Mesendoderm (in vitro differentiated cells): ENCODE results near the gene TBXAS1.

Experiments
- DNase-seq: peaks from one replicate; pipeline ENCODE4 v3.0.0; 2013
- H2AK5ac ChIP-seq: 2 replicates; pipeline ENCODE4 v1.6.1; 2013; ENCODE audit warnings: low read length, inconsistent platforms
- H2BK120ac ChIP-seq: 2 replicates; pipeline ENCODE4 v1.6.1; 2013; ENCODE audit warnings: low read depth, mild to moderate bottlenecking, low read length, moderate library complexity, mixed read lengths
- H2BK15ac ChIP-seq: replicated peaks from 2 replicates; pipeline ENCODE4 v1.6.1; 2013; ENCODE audit warnings: low read depth, mild to moderate bottlenecking, moderate library complexity
- H2BK5ac ChIP-seq: 2 replicates; pipeline ENCODE4 v1.6.1; 2013; ENCODE audit warnings: low read length, inconsistent platforms
- H3K18ac ChIP-seq: 2 replicates; pipeline ENCODE4 v1.6.1; 2013; ENCODE audit warnings: mild to moderate bottlenecking, low read length, mixed read lengths
- H3K23ac ChIP-seq: one replicate; pipeline ENCODE4 v1.6.1; 2013; ENCODE audit warnings: low read length
- H3K27ac ChIP-seq: 2 replicates; pipeline ENCODE4 v1.5.1; 2013; ENCODE audit warnings: low read depth, mild to moderate bottlenecking, inconsistent platforms, low read length, moderate library complexity
- H3K27me3 ChIP-seq: 2 replicates; pipeline ENCODE4 v1.6.1; 2013; ENCODE audit warnings: low read length, control low read depth, mild to moderate bottlenecking, inconsistent platforms; ENCODE audit not compliant: insufficient read depth, poor library complexity
- H3K36me3 ChIP-seq: 2 replicates; pipeline ENCODE4 v1.6.1; 2013; ENCODE audit warnings: low read length, inconsistent platforms; ENCODE audit not compliant: control insufficient read depth, insufficient read depth
- H3K4ac ChIP-seq: one replicate; pipeline ENCODE4 v1.6.1; 2013; ENCODE audit warnings: low read depth, mild to moderate bottlenecking, low read length, moderate library complexity
- H3K4me1 ChIP-seq: 2 replicates; pipeline ENCODE4 v1.6.1; 2013; ENCODE audit warnings: low read depth, low read length, inconsistent platforms; ENCODE audit not compliant: control insufficient read depth
- H3K4me2 ChIP-seq: 2 replicates; pipeline ENCODE4 v1.6.1; 2013; ENCODE audit warnings: low read length
- H3K4me3 ChIP-seq: 2 replicates; pipeline ENCODE4 v1.5.1; 2013; ENCODE audit warnings: mild to moderate bottlenecking, low read length
- H3K56ac ChIP-seq: one replicate; pipeline ENCODE4 v1.6.1; 2013; ENCODE audit warnings: low read length
- H3K79me1 ChIP-seq: 2 replicates; pipeline ENCODE4 v1.6.1; 2013; ENCODE audit warnings: low read length, inconsistent platforms
- H3K79me2 ChIP-seq: 2 replicates; pipeline ENCODE4 v1.6.1; 2013; ENCODE audit warnings: mild to moderate bottlenecking, low read length; ENCODE audit not compliant: control insufficient read depth, insufficient read depth
- H3K9ac ChIP-seq: 2 replicates; pipeline ENCODE4 v1.6.1; 2013; ENCODE audit warnings: low read length, inconsistent platforms
- H4K5ac ChIP-seq: one replicate; pipeline ENCODE4 v1.6.1; 2013; ENCODE audit warnings: low read length
- H4K8ac ChIP-seq: one replicate; pipeline ENCODE4 v1.6.1; 2013; ENCODE audit warnings: low read depth, mild to moderate bottlenecking, control low read depth, low read length, moderate library complexity
- WGBS: extraction: QIAGEN DNeasy Blood & Tissue Kit; methylation state at CpG from one replicate; pipeline ENCODE4 v1.1.7; 2013; ENCODE audit warnings: low lambda C conversion rate, missing lambda C conversion rate; ENCODE audit not compliant: insufficient coverage; ENCODE audit errors: extremely low coverage; 5-methylcytosine and 5-hydroxymethylcytosine counted together

The TBXAS1 gene

DNA sequence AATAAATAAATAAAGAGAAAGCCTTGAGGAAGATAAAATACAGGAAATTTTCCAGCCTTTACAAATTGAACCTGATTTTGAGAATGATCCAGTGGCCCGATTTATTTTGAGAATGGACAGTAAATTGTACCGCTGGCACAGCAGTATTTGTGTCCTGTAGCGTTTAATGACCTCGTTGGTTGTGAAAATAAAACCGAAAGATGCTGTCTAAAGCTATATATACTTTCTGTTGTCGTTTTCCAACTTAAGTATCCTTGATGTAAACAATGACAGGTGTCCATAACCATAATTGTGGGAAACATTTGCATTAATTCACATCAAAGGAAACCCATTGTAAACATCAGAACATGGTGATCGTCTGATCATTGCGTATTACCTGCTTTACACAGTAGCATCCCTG, 38.8 kb downstream of the TBXAS1 start:
- Histone ChIP-seq H2BK120ac (no peak overlapping the region), H4K8ac (no peak overlapping the region), H4K5ac (no peak overlapping the region), H3K4me2 (no peak overlapping the region), H3K9ac (no peak overlapping the region), H3K4ac (no peak overlapping the region), H2AK5ac (no peak overlapping the region), H3K18ac (no peak overlapping the region), H3K56ac (no peak overlapping the region), H3K79me2 (no peaks in the 10 kb centered on the region), H3K27me3 (no peaks in the 10 kb centered on the region), H3K27ac (no peak overlapping the region), H2BK5ac (no peak overlapping the region), H3K4me1 (no peaks in the 10 kb centered on the region), H2BK15ac (no peak overlapping the region), H3K36me3 (no peaks in the 10 kb centered on the region), H3K23ac (no peak overlapping the region), H3K79me1 (no peaks in the 10 kb centered on the region), H3K4me3 (no peak overlapping the region)
- WGBS = no CpG with 5 or more reads among the region's 8 CpGs
- DNase-seq = no peak

DNA sequence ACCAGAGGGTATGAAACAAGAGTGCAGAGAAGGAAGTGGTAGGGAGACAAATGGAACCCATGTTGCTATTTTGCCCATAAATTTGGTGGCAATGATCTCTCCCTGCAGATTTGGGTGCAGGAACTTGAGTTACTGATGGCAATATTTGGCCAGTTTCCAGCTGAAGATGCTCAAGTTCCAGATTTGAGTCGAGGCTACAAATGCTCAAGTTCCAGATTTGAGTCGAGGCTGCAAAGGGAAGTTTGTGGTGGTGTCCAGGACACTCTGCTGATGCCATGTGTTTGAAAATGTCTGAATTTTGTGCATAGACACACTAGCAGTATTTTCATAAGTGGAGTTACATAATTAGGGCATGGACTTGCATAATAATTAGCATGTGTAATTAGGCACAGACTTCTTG, 40.8 kb downstream of the TBXAS1 start:
- Histone ChIP-seq H3K79me1 (no peaks in the 10 kb centered on the region), H4K5ac (no peak overlapping the region), H3K18ac (no peak overlapping the region), H2BK5ac (no peak overlapping the region), H3K27ac (no peak overlapping the region), H3K4me2 (no peak overlapping the region), H3K9ac (no peak overlapping the region), H3K56ac (no peak overlapping the region), H3K79me2 (no peaks in the 10 kb centered on the region), H3K4ac (no peak overlapping the region), H3K4me3 (no peak overlapping the region), H3K23ac (no peak overlapping the region), H4K8ac (no peak overlapping the region), H3K4me1 (peaks cover 2% of the 10 kb centered on the region), H2AK5ac (no peak overlapping the region), H3K36me3 (no peaks in the 10 kb centered on the region), H3K27me3 (no peaks in the 10 kb centered on the region), H2BK15ac (no peak overlapping the region), H2BK120ac (no peak overlapping the region)
- no peak for DNase-seq
- WGBS = no CpG with 5 or more reads among the region's 2 CpGs

DNA sequence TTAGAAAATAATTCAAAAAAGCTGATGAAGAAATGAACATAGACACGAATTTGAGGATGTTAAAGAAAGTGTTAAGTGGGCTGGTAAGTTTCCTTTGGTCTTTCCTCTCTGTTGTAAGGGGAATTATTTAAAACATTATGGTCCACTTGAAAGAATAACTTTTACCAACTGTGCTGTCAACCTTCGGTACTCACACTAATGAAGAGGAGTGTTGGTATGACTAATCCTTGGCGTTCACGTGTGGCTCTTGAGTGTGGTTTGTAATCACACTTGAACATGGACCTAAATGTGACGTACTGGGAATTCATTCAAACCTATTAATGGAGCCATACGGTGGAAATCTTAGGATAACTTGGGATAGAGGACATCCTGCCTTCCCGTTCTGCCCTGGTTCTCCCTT, 41.3 kb downstream of the TBXAS1 start:
- no peak overlapping the region for H4K5ac ChIP-seq
- no peak overlapping the region for H2BK15ac ChIP-seq
- no peak for DNase-seq
- H4K8ac ChIP-seq = no peak overlapping the region
- no peak overlapping the region for H2AK5ac ChIP-seq
- no peak overlapping the region for H2BK5ac ChIP-seq
- H3K23ac ChIP-seq = no peak overlapping the region
- H3K56ac ChIP-seq = no peak overlapping the region
- H3K79me1 ChIP-seq = no peaks in the 10 kb centered on the region
- H3K9ac ChIP-seq = no peak overlapping the region
- peaks cover 2% of the 10 kb centered on the region for H3K4me1 ChIP-seq
- H3K4me3 ChIP-seq = no peak overlapping the region
- H2BK120ac ChIP-seq = no peak overlapping the region
- H3K36me3 ChIP-seq = no peaks in the 10 kb centered on the region
- H3K18ac ChIP-seq = no peak overlapping the region
- H3K4ac ChIP-seq = no peak overlapping the region
- WGBS = no CpG with 5 or more reads among the region's 7 CpGs
- H3K79me2 ChIP-seq = no peaks in the 10 kb centered on the region
- H3K4me2 ChIP-seq = no peak overlapping the region
- no peak overlapping the region for H3K27ac ChIP-seq
- H3K27me3 ChIP-seq = no peaks in the 10 kb centered on the region

DNA sequence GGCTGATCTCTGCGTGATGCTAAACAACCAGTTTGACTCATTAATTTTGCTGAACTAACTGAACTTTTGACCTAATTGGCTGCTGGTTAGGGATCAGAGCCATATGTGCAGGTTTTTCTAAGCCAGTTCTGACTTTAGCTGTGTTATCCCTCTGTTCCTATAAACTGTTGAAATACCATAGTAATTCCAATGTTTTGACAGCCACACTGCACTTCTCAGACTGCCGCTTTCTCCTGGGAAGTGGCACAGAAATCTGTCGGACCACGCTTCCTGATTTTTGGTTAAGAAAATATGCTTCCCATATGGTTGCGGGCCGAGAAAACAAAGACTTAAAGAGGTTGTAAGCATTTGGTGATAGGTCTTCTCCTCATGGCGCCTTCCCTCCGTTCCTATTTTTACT, 42.3 kb downstream of the TBXAS1 start:
- Histone ChIP-seq H2AK5ac (no peak overlapping the region), H3K79me1 (no peaks in the 10 kb centered on the region), H3K18ac (no peak overlapping the region), H3K9ac (no peak overlapping the region), H3K27me3 (no peaks in the 10 kb centered on the region), H2BK120ac (no peak overlapping the region), H3K56ac (no peak overlapping the region), H2BK5ac (no peak overlapping the region), H3K27ac (no peak overlapping the region), H3K4ac (no peak overlapping the region), H3K4me1 (peaks cover 2% of the 10 kb centered on the region), H3K4me2 (no peak overlapping the region), H4K5ac (no peak overlapping the region), H2BK15ac (no peak overlapping the region), H3K36me3 (no peaks in the 10 kb centered on the region), H3K23ac (no peak overlapping the region), H3K79me2 (no peaks in the 10 kb centered on the region), H3K4me3 (no peak overlapping the region), H4K8ac (no peak overlapping the region)
- DNase-seq = no peak
- WGBS = no CpG with 5 or more reads among the region's 8 CpGs

DNA sequence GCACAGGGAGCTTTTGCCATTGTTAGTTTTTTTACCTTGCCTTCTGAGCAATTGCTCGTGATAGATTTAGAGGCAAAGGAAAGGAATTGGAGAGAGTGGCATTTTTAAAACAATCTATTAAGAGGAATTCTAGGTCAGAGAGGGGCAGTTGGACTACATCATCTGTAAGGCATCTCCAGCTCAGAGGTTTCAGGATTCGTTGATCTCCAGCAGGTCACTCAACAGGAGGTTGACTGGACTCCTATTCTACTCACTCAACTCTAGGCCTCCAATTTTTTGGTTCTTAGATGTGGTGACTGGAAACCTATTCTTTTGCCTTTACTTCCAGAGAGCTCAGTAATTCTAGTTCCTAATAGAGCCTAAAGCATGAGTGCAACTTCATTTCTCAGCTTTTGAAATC, 42.8 kb downstream of the TBXAS1 start:
- Histone ChIP-seq H3K18ac (no peak overlapping the region), H3K79me1 (no peaks in the 10 kb centered on the region), H2BK120ac (no peak overlapping the region), H4K8ac (no peak overlapping the region), H3K23ac (no peak overlapping the region), H2BK15ac (no peak overlapping the region), H3K9ac (no peak overlapping the region), H3K4me1 (peaks cover 2% of the 10 kb centered on the region), H3K4me3 (no peak overlapping the region), H2AK5ac (no peak overlapping the region), H3K36me3 (no peaks in the 10 kb centered on the region), H4K5ac (no peak overlapping the region), H2BK5ac (no peak overlapping the region), H3K27ac (no peak overlapping the region), H3K79me2 (no peaks in the 10 kb centered on the region), H3K4ac (no peak overlapping the region), H3K27me3 (no peaks in the 10 kb centered on the region), H3K56ac (no peak overlapping the region), H3K4me2 (no peak overlapping the region)
- DNase-seq = no peak
- WGBS = no CpG with 5 or more reads among the region's 2 CpGs

DNA sequence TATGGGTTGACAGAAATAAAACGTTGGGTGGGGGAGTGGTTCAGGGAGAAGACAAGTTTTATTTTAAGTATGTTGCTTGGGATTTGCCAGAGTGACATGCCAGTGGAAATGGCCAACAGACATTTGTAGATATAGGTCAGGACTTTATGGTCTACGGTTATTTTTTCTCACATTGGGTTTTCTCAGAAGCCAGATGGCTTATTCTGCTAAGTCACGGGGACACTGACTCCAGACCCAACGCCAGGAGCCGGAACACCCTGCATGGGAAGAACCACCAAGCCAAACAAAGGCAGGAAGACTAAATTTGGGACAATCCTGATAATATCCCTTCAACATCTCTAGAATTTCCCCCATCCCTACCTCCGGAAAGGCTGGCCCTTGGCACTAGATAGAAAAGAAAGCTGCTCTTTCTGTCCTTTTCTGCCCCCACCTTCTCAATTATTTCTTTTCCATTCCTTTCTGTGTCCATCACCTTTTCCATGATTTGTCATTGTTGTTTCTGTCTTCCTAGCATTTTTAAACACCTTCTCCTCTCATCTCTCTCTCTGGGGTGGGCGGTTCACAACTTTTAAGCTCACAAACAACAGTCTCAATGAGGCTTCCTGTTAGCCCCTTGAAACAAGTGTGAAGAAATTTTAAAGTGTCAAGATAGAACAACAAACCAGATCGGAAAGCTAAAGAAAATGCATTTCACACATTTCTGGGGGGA, 44.7 kb downstream of the TBXAS1 start:
- no peak overlapping the region for H3K23ac ChIP-seq
- H3K27ac ChIP-seq = no peak overlapping the region
- H3K9ac ChIP-seq = no peak overlapping the region
- H4K8ac ChIP-seq = no peak overlapping the region
- peaks cover 2% of the 10 kb centered on the region for H3K4me1 ChIP-seq
- H2BK15ac ChIP-seq = no peak overlapping the region
- no peak overlapping the region for H3K4ac ChIP-seq
- no peak overlapping the region for H4K5ac ChIP-seq
- WGBS = no CpG with 5 or more reads among the region's 8 CpGs
- H2AK5ac ChIP-seq = no peak overlapping the region
- H3K27me3 ChIP-seq = no peaks in the 10 kb centered on the region
- DNase-seq = no peak
- no peak overlapping the region for H3K4me2 ChIP-seq
- no peak overlapping the region for H3K56ac ChIP-seq
- no peaks in the 10 kb centered on the region for H3K36me3 ChIP-seq
- H2BK5ac ChIP-seq = no peak overlapping the region
- no peaks in the 10 kb centered on the region for H3K79me2 ChIP-seq
- H3K18ac ChIP-seq = no peak overlapping the region
- no peaks in the 10 kb centered on the region for H3K79me1 ChIP-seq
- no peak overlapping the region for H3K4me3 ChIP-seq
- H2BK120ac ChIP-seq = no peak overlapping the region
